ENCODE measurements around the gene CDC14A.

CDC14A gene

GRCh38 chr1:100411019-100411418 lies 58.7 kb downstream of the CDC14A start:
- DNase-seq: no peak

GRCh38 chr1:100411574-100411973 lies 59.3 kb downstream of the CDC14A start:
- no peak for DNase-seq

- no peak for DNase-seq
These were observed 60.7 kb downstream of the CDC14A start for GRCh38 chr1:100413035-100413434.

GRCh38 chr1:100414693-100415497 lies 62.6 kb downstream of the CDC14A start:
- DNase-seq: no peak

- no peak for DNase-seq
These were observed 63.1 kb downstream of the CDC14A start for GRCh38 chr1:100415498-100415778.

- no peak for DNase-seq
These were observed 66.8 kb downstream of the CDC14A start for GRCh38 chr1:100419072-100419471.

GRCh38 chr1:100422065-100422464 lies 69.8 kb downstream of the CDC14A start:
- DNase-seq: no peak

- no peak for DNase-seq
These were observed 71.6 kb downstream of the CDC14A start for GRCh38 chr1:100423832-100424337.

- DNase-seq: peak; percentile 17
These were observed 75.9 kb downstream of the CDC14A start for GRCh38 chr1:100428160-100428559.

- no peak for DNase-seq
These were observed 78.0 kb downstream of the CDC14A start for GRCh38 chr1:100430325-100430756.

- no peak for DNase-seq
These were observed 79.6 kb downstream of the CDC14A start for GRCh38 chr1:100431954-100432353.

- DNase-seq: no peak
These were observed 81.3 kb downstream of the CDC14A start for GRCh38 chr1:100433563-100433962.

GRCh38 chr1:100434831-100435230 lies 82.5 kb downstream of the CDC14A start:
- no peak for DNase-seq

GRCh38 chr1:100438375-100438774 lies 86.1 kb downstream of the CDC14A start:
- DNase-seq: no peak

GRCh38 chr1:100438789-100439188 lies 86.5 kb downstream of the CDC14A start:
- DNase-seq: no peak

- peak; percentile 76 for DNase-seq
These were observed 87.9 kb downstream of the CDC14A start for GRCh38 chr1:100440075-100440809.

GRCh38 chr1:100441146-100441545 lies 88.8 kb downstream of the CDC14A start:
- no peak for DNase-seq

- DNase-seq: peak; percentile 28
These were observed 89.3 kb downstream of the CDC14A start for GRCh38 chr1:100441651-100442050.

GRCh38 chr1:100443811-100444571 lies 91.7 kb downstream of the CDC14A start:
- peak; percentile 33 for DNase-seq

- no peak for DNase-seq
These were observed 93.3 kb downstream of the CDC14A start for GRCh38 chr1:100445565-100445964.

- DNase-seq: no peak
These were observed 96.1 kb downstream of the CDC14A start for GRCh38 chr1:100448366-100448765.

GRCh38 chr1:100449477-100449876 lies 97.2 kb downstream of the CDC14A start:
- no peak for DNase-seq

- no peak for DNase-seq
These were observed 100.3 kb downstream of the CDC14A start for GRCh38 chr1:100452641-100453040.
